HepG2 (cell line): ENCODE data around the gene TSHZ2. TPM values are rescaled to one million over a fixed set of nuclear protein-coding genes. Genes with fewer than 3 reads are reported as not detected.

Experiments used
- ATAC-seq: fragments of 200-7000 bp; cut with Tn5 transposase; 3 replicates; pipeline ENCODE4 v1.9.1; 2020; ENCODE audit warnings: mild to moderate bottlenecking, moderate library complexity
- BruUV-seq: library from RNA; stranded (reverse); fragments of 400-500 nt; replicated peaks from 2 replicates; lab custom pipeline; 2021; lab: Mats Ljungman, UMichigan
- CTCF ChIA-PET: fragments of 300-600 bp; formaldehyde crosslinking; extraction: SDS; loops from one replicate; lab custom pipeline; 2021; ENCODE audit warnings: low total read pairs, inconsistent platforms, low intra/inter-chr PET ratio; lab: Yijun Ruan, JAX
- POLR2A ChIA-PET: fragments of 350-600 bp; sonication (Branson Sonifier 250); formaldehyde crosslinking; loops from one replicate; lab custom pipeline; 2020; ENCODE audit warnings: antibody characterized with exemption, inconsistent platforms; lab: Yijun Ruan, JAX
- DNase-seq: peaks from one replicate; pipeline ENCODE4 v3.0.0-alpha.2; 2015; ENCODE audit warnings: low spot score
- FAIRE-seq: peaks from 3 replicates; lab custom pipeline; 2011; peaks lifted over from hg19 to GRCh38; lab: Jason Lieb, UNC
- H2AFZ ChIP-seq: one replicate; pipeline ENCODE4 v1.6.1; 2011; ENCODE audit warnings: low read length, inconsistent platforms
- H3K27ac ChIP-seq: fragments of 300-600 bp; 3 replicates; pipeline ENCODE4 v1.8.0; 2011; ENCODE audit warnings: mixed run types, mild to moderate bottlenecking, mixed read lengths, low read length, inconsistent platforms; ENCODE audit not compliant: insufficient read depth; ENCODE audit errors: extremely low read length
- H3K27me3 ChIP-seq, 2 experiments: fragments of 200-600 bp in 1 of 2; 2 replicates in 1 of 2; 3 replicates in 1 of 2; pipeline versions ENCODE4 v1.6.0 to v1.8.0; 2011; ENCODE audit warnings: low read length in 2 of 2, mild to moderate bottlenecking in 2 of 2, moderate library complexity in 2 of 2, inconsistent platforms in 1 of 2; ENCODE audit not compliant: insufficient read depth in 2 of 2, control insufficient read depth in 1 of 2
- H3K36me3 ChIP-seq, 2 experiments: fragments of 200-600 bp in 1 of 2; replicated peaks in 1 of 2; 2 replicates in 1 of 2; 3 replicates in 1 of 2; pipeline versions ENCODE4 v1.5.1 to v1.8.0; 2011; ENCODE audit warnings: low read length in 2 of 2, inconsistent platforms in 1 of 2; ENCODE audit not compliant: insufficient read depth in 2 of 2, control insufficient read depth in 1 of 2
- H3K4me1 ChIP-seq: 2 replicates; pipeline ENCODE4 v1.5.1; 2012; ENCODE audit warnings: low read length, inconsistent platforms; ENCODE audit not compliant: insufficient read depth
- H3K4me2 ChIP-seq: 2 replicates; pipeline ENCODE4 v1.6.0; 2011; ENCODE audit warnings: low read depth, low read length, inconsistent platforms
- H3K4me3 ChIP-seq, 3 experiments: fragments of 200-600 bp in 1 of 3; sonication (generic), shearing (Covaris generic) in 1 of 3; replicated peaks in 1 of 3; 2 replicates each; pipeline ENCODE4 v1.5.1; 2011 to 2016; ENCODE audit warnings: low read length in 3 of 3, inconsistent platforms in 2 of 3, low read depth in 2 of 3, mild to moderate bottlenecking in 2 of 3, control low read depth in 1 of 3, mixed read lengths in 1 of 3; ENCODE audit not compliant: insufficient read depth in 1 of 3
- H3K79me2 ChIP-seq: one replicate; pipeline ENCODE4 v1.6.1; 2011; ENCODE audit warnings: low read length, inconsistent platforms; ENCODE audit not compliant: insufficient read depth
- H3K9ac ChIP-seq: 2 replicates; pipeline ENCODE4 v1.6.0; 2011; ENCODE audit warnings: mild to moderate bottlenecking, low read depth, low read length, inconsistent platforms; ENCODE audit not compliant: insufficient read depth
- H3K9me3 ChIP-seq: 2 replicates; pipeline ENCODE4 v1.5.1; 2012; ENCODE audit warnings: mild to moderate bottlenecking, low read length
- H4K20me1 ChIP-seq: 2 replicates; pipeline ENCODE4 v1.6.0; 2011; ENCODE audit warnings: inconsistent platforms, mild to moderate bottlenecking, low read length, moderate library complexity; ENCODE audit not compliant: insufficient read depth
- BRCA1 ChIP-seq: sonication (generic); formaldehyde crosslinking; IDR thresholded peaks from 2 replicates; pipeline ENCODE4 v1.4.0; 2020; ENCODE audit warnings: missing genetic modification reagents
- ELF1 ChIP-seq: sonication (generic); formaldehyde crosslinking; IDR thresholded peaks from 2 replicates; pipeline ENCODE4 v1.4.0; 2020; ENCODE audit warnings: missing genetic modification reagents
- ETV6 ChIP-seq: sonication (generic); formaldehyde crosslinking; conservative IDR thresholded peaks from 2 replicates; pipeline ENCODE4 v1.4.0; 2020; ENCODE audit warnings: missing genetic modification reagents
- EZH2 ChIP-seq: conservative IDR thresholded peaks from 2 replicates; pipeline ENCODE4 v1.6.1; 2012; ENCODE audit warnings: mild to moderate bottlenecking, low read depth, low read length, moderate library complexity
- NCOR1 ChIP-seq: fragments of 200-600 bp; sonication (generic); IDR thresholded peaks from 2 replicates; pipeline ENCODE4 v1.7.0; 2017; ENCODE audit warnings: antibody characterized with exemption, low read length, borderline replicate concordance
- PCBP1 ChIP-seq: fragments of 200-400 bp; formaldehyde crosslinking; IDR thresholded peaks from 2 replicates; pipeline ENCODE4 v1.6.1; 2017; ENCODE audit warnings: mild to moderate bottlenecking, low read depth, low read length, borderline replicate concordance
- SIX4 ChIP-seq: sonication (generic); formaldehyde crosslinking; IDR thresholded peaks from 2 replicates; pipeline ENCODE4 v1.4.0; 2020; ENCODE audit warnings: missing genetic modification reagents
- ZNF101 ChIP-seq: sonication (generic); formaldehyde crosslinking; IDR thresholded peaks from 2 replicates; pipeline ENCODE4 v1.4.0; 2020; ENCODE audit warnings: mild to moderate bottlenecking, low read depth, missing genetic modification reagents, borderline replicate concordance
- ZNF260 ChIP-seq: sonication (generic); formaldehyde crosslinking; IDR thresholded peaks from 2 replicates; pipeline ENCODE4 v1.4.0; 2020; ENCODE audit warnings: missing genetic modification reagents, low read depth, mild to moderate bottlenecking, borderline replicate concordance
- ZNF44 ChIP-seq: sonication (generic); formaldehyde crosslinking; IDR thresholded peaks from 2 replicates; pipeline ENCODE4 v1.5.1; 2020; ENCODE audit warnings: mild to moderate bottlenecking, missing genetic modification reagents
- ZNF446 ChIP-seq: sonication (generic); formaldehyde crosslinking; IDR thresholded peaks from 2 replicates; pipeline ENCODE4 v1.5.0; 2020; ENCODE audit warnings: mild to moderate bottlenecking, missing genetic modification reagents
- ZNF75D ChIP-seq: sonication (generic); formaldehyde crosslinking; IDR thresholded peaks from 2 replicates; pipeline ENCODE4 v1.8.1; 2023; ENCODE audit warnings: missing genetic modification reagents, mild to moderate bottlenecking, borderline replicate concordance
- ZSCAN20 ChIP-seq: sonication (generic); formaldehyde crosslinking; IDR thresholded peaks from 2 replicates; pipeline ENCODE4 v1.4.0; 2020; ENCODE audit warnings: missing genetic modification reagents, mild to moderate bottlenecking, borderline replicate concordance
- ZSCAN30 ChIP-seq: sonication (generic); formaldehyde crosslinking; IDR thresholded peaks from 2 replicates; pipeline ENCODE4 v1.5.0; 2020; ENCODE audit warnings: mild to moderate bottlenecking, missing genetic modification reagents
- WGBS: methylation state at CpG from one replicate; pipeline ENCODE4 v1.1.6; 2017; ENCODE audit warnings: low lambda C conversion rate; 5-methylcytosine and 5-hydroxymethylcytosine counted together
- in situ Hi-C: cut with HindIII; loops from 2 replicates; pipeline ENCODE4 v1.10.0; 2017; ENCODE audit warnings: low pct_unique_long_range_greater_than_20kb; ENCODE audit not compliant: extremely low pct_ligation_motif_present
- intact Hi-C: fragments of 100-400 bp; cut with micrococcal nuclease; formaldehyde crosslinking; loops from one replicate; pipeline ENCODE4 v1.10.0; 2022; ENCODE audit not compliant: unreplicated experiment
- polyA plus RNA-seq, 8 experiments: library from polyadenylated mRNA; depleted of rRNA in 3 of 8; stranded (reverse) in 7 of 8; unstranded in 1 of 8; fragments of >200 nt; fragmentation: Illumina TruSeq in 4 of 8; extraction: Trizol in 4 of 8; gene quantifications; 2 replicates each; pipeline versions ENCODE4 v1.2.1 to v1.2.3, GENCODE V29; 2011 to 2016; ENCODE audit warnings: low read depth in 4 of 8, missing spikeins in 1 of 8, mixed read lengths in 1 of 8; ENCODE audit not compliant: insufficient read depth in 1 of 8
- total RNA-seq, 5 experiments: library from RNA; depleted of rRNA; stranded (reverse); fragments of >200 nt; fragmentation: Illumina TruSeq; extraction: Trizol; gene quantifications; 2 replicates each; pipeline ENCODE4 v1.2.3, GENCODE V29; 2016; ENCODE audit warnings: low read depth in 1 of 5
- TF ChIP-seq, protein P1 (sequence below): IDR thresholded peaks from 2 replicates; pipeline ENCODE4 v1.6.1; 2016

TSHZ2 gene
- total and polyA plus RNA-seq, 2 of the 13 experiments (the other 11 are each of a cell fraction or from before 2014, with no cell fraction given) = 0.01 TPM; not detected in 1

DNA sequence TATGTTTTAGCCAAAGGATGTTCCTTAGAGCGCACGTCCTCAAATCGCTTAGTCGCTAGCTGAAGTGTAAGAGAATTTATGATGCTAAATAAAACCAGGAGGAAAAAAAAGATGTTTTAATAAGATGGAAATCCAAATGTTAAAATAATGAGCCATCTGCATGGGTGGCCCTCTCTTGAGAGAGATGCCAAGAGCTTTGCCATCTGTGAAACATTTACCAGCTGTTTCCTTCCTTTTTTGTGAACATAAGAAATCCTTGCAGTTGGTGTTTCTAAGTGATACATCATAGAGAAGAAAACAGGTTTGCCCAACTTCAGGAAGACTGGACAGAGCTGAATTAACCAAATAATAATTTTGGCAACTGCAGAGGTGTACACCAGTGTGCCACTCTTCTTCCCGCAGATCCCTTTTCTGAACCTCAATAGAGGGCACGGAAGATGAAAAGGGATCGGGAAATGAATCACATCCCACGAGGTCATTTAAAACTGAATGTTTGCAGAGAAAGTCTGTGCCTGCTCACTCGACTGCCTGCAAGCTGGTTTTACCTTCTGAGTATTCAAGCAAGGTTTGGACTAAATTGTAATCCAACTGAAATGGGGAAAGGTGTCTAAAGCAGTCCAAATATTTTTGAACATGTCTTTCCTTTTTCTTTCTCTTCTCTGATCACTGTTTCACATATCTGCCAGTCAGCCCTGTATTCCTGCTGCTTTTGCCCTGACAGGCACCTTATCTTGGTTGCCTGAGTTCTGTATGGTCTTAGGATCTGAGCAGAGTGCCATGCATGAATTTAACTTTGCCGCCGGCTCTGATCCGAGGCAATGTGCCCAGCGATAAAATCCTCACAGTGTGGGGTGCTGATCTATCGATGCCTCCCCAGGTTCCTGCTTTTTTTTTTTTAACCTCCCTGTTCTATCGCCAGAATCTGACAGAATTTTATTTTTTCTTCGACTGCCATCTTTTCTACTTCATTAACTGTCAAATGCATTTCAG is 35.5 kb upstream of the TSHZ2 start:
- DNase-seq (no peak), ATAC-seq (no peak), FAIRE-seq (no peak)
- no peaks in the 10 kb centered on the region for H3K36me3 ChIP-seq
- 62% methylated on average over 16 of the region's 16 CpGs for WGBS
- H3K4me3 ChIP-seq = no peak overlapping the region
- CTCF ChIA-PET = no interaction called here
- no peak overlapping the region for H2AFZ ChIP-seq
- in situ Hi-C loops (no loop called here), intact Hi-C loops (no loop called here)
- H3K9ac ChIP-seq = no peak overlapping the region
- POLR2A ChIA-PET = interaction anchor here (1.0 kb wide), 1 partner anchor 12 kb away, joined by 4 read pairs; no protein-coding TSS in a partner anchor
- no peaks in the 10 kb centered on the region; a peak in 1 of 5 replicates for H3K27me3 ChIP-seq
- no peak overlapping the region for H3K27ac ChIP-seq
- no peaks in the 10 kb centered on the region; the same call in 1 of the 2 replicates for H3K4me1 ChIP-seq
- TF ChIP-seq ZNF260 (CRISPR knock-in tag) = no peak
- TF ChIP-seq ZNF44 (CRISPR knock-in tag) = no peak
- no peak for TF ChIP-seq ELF1 (CRISPR knock-in tag)
- TF ChIP-seq ZNF101 (CRISPR knock-in tag) = no peak
- no peak for TF ChIP-seq ZSCAN20 (CRISPR knock-in tag)
- TF ChIP-seq BRCA1 = no peak
- TF ChIP-seq ZSCAN30 = no peak
- TF ChIP-seq ZNF446 = no peak
- TF ChIP-seq ETV6 = no peak
- no peak for TF ChIP-seq PCBP1
- no peak for TF ChIP-seq NCOR1
- TF ChIP-seq ZNF75D = no peak
- TF ChIP-seq, protein P1, sequence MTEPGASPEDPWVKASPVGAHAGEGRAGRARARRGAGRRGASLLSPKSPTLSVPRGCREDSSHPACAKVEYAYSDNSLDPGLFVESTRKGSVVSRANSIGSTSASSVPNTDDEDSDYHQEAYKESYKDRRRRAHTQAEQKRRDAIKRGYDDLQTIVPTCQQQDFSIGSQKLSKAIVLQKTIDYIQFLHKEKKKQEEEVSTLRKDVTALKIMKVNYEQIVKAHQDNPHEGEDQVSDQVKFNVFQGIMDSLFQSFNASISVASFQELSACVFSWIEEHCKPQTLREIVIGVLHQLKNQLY = no peak
- TF ChIP-seq SIX4 (CRISPR knock-in tag) = no peak
- no peak for TF ChIP-seq EZH2
- TF ChIP-seq, all 625 proteins: peak for 0
- Histone ChIP-seq H3K79me2 (no peaks in the 10 kb centered on the region), H4K20me1 (no peaks in the 10 kb centered on the region), H3K4me2 (no peak overlapping the region), H3K9me3 (no peaks in the 10 kb centered on the region)
- no TSS peak for BruUV-seq
